HG03045 (cell line): ENCODE results near the gene AK9.

Source experiments
- ATAC-seq: cut with Tn5 transposase; IDR thresholded peaks from one replicate; pipeline ENCODE4 v1.9.1; 2021; ENCODE audit warnings: mild to moderate bottlenecking, moderate library complexity; ENCODE audit not compliant: unreplicated experiment

The AK9 gene

GRCh38 chr6:109515781-109516409 is 175.1 kb downstream of the AK9 start:
- ATAC-seq: no peak

GRCh38 chr6:109514946-109515345 is 176.1 kb downstream of the AK9 start:
- ATAC-seq: no peak

- ATAC-seq: no peak
Observed at GRCh38 chr6:109513571-109514071, 177.4 kb downstream of the AK9 start.

DNA sequence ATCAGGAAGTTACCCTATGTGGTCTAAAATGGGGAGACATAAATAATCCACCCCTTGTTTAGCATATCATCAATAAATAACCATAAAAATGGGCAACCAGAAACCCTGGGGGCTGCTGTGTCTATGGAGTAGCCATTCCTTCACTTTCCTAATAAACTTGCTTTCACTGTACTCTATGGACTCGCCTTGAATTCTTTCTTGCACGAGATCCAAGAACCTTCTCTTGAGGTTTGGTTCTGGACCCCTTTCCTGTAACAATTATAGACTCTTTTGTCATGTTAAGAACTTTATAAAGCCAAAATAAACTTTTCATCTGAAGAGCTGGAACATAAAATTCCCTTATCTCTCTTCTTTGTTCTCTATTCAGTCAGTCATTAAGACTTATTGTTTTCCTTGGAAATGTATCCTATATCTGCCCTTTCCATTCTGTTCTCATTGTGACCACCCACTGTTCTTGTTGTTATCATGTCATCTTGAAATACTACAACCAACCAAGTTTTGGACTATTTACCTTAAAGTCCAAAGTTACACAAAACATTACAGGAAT is 178.7 kb downstream of the AK9 start:
- no peak for ATAC-seq

- ATAC-seq: no peak
Observed at GRCh38 chr6:109511832-109512231, 179.2 kb downstream of the AK9 start.

- no peak for ATAC-seq
Observed at GRCh38 chr6:109510358-109510757, 180.6 kb downstream of the AK9 start.

- no peak for ATAC-seq
Observed at GRCh38 chr6:109508166-109508860, 182.7 kb downstream of the AK9 start.

- ATAC-seq: no peak
Observed at GRCh38 chr6:109507490-109508072, 183.4 kb downstream of the AK9 start.

- no peak for ATAC-seq
Observed at GRCh38 chr6:109506841-109507240, 184.2 kb downstream of the AK9 start.

DNA sequence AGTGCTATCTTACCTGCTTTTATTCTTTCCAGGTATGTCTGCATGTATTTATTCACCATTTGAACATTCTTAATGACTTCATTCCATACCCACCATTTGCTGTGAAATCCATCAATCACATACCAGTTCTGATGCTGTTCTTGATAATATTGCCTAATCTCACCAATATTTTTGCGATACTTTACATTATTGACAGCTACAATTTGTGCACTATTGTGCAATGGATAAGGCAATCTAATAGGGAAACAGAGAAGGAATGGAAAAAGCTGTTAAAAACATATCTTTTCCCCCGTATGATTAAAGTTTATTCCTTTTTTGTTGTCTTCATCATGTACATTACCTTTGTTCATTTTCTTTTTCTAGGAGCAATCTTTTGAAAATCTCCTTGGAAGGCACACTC is 184.7 kb downstream of the AK9 start:
- no peak for ATAC-seq

DNA sequence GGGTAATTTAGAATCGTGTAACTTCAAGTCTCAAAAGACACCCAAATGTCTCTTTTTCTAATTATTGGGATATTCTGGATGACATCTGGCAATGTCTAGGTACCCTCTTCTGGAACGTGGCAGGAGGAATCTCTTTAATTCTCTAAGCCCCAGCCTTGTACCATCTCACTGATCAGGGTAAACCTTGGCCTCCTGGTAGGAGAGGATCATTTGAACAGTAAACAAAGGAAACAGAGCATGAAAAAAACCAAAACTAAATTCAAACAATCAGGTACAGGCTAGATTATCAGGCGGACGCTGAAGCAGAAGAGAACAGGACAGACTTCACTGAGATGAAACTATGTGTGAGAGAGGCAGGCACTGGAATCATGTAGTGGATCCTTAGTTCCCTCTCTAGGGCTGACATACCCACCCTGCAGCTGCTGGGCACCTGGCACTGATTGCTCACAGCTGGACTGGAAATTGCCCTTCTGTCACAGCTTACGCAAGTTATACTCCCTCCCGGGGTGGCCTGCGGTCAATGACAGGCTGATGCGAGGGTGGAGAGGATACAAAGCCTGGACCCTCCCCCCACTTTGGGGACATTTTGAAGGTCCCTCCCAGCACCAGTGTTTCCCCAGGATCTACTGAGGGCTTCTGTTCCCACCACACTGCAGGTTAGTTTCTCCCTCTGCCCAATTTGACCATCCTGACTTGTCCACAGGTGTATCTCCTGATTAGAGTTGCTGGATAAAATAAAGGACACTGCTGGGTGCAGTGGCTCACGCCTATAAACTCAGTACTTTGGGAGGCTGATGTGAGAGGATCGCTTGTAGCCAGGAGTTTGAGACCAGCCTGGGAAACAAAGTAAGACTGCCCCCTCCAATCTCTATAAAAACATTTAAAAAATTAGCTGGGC is 187.4 kb downstream of the AK9 start:
- no peak for ATAC-seq

- ATAC-seq: no peak
Observed at GRCh38 chr6:109498936-109499335, 192.1 kb downstream of the AK9 start.

GRCh38 chr6:109498052-109498451 is 192.9 kb downstream of the AK9 start:
- ATAC-seq: no peak

DNA sequence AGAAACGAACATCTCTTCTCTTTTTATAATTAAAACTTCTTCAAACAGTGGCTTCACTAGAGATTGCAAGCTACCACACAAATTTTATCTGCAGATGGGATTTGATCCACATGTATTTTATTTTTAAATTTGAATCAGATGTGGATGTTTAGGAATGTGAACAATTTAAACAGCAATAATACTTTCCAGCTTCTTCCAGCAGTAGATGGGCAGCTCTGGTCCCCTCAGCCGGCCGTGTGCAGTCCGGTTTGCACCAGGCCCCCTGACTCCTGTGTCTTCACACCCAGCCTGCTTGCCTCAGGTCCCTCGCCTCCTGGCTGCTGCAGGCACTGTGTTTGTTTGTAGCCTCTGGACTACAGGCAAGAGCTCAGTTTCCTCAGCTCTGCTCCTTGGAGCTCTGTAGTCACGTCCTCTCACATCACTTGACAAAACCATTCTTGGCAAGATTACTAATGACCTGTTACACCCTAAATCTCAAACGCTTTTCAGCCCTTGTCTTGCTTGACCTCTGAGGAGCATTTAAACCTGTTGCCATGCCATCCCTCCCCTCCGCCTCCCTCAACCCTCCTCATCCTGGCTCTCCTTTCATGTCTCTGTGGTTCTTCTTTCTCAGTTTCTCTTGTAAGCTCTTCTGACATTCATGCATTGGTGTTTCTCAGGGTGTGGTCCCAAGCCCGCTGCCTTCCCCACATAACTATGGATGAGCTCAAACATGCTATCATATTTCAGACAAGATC is 194.8 kb downstream of the AK9 start:
- no peak for ATAC-seq

DNA sequence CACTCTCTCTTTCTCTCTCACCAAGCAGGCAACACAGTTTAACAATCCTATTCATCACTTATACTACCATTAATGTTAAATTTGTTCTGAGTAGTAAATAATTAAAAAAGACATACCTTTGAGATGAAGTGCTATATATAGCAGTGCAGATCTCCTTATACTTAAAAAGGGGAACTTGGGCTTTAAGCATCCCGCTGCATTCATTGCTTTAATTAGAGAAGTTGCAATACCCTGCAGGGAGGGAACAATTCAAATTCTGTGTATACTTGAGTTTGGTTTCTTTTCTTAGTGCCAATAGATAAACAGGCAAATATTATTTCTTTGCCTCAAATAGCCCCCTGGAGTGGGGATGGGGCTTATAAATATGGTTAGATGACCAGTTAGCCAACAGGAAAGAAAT is 197.1 kb downstream of the AK9 start:
- no peak for ATAC-seq

GRCh38 chr6:109491207-109491938 is 199.6 kb downstream of the AK9 start:
- ATAC-seq: no peak

DNA sequence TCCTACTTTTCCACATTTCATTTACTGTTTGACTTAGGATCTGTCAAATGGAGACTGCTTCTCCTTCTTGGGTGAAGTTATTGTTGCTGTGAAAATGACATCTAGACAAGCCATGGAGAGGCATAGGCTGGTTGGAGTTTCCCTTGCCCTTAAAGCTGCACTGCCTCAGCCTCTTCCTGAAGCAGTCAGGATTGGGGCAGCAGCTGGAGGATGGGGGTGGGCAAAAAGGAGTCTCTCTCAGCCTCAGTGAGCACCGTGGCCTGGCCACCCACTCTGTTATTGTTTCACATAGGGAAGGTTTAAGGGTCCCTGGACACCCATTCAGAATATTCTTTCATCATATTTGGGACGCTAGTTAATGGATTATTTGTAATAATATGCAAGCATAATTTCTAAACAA is 200.3 kb downstream of the AK9 start:
- no peak for ATAC-seq

DNA sequence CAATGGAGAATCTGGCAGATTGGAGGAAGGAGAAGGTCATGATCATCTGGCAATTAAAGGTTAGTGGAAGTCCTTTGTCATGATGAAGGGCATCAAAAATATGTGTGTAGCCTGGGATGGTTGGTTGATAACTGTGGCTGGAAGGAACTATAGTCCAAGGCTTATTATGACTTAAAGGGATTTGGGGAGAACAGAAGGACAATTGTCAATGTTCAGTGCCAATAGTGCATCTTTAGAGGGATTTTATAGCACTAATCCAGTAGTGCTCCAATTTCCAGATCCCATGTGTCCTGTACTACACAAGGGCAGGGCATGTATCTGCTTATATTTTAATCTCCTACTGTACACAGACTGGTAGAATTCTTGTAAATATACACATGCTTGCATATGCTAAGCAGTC is 203.0 kb downstream of the AK9 start:
- ATAC-seq: no peak

GRCh38 chr6:109486068-109486467 is 204.9 kb downstream of the AK9 start:
- ATAC-seq: no peak
